Measurements from ENCODE around the gene ATXN1.
"Not testable (repeated sequence)": the region's sequence is repeated elsewhere in the genome, so short reads cannot be mapped to it uniquely, and the experiment has no call there.

The ATXN1 gene

DNA sequence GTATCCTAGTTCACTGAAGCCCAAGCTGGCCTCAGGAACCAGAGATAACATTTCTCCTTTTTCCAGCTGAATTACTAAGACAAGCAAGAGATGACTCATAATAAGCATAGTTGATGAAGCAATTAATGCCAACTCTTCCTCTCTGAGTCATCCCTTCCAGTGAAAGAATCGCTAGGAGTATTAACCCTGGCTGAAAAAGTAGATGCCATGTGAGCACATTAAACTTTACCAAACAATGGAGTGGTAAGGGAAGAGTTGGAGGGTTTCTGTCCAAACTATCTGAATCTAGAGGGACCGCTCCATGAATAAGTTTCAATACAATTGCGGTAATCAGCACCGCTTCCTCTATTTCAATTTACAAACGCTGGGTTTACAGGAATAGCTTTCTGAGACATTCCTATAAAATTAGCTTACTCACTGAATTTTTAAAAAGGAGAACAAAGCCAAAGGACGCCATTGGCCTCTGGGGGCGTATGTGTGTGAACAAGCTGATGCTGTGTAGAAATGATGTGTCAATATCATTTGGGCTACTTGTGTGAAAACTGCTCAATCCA is 48.3 kb downstream of the ATXN1 start:
- no peaks in the 10 kb centered on the region for H3K36me3 ChIP-seq (ENCODE audit: insufficient read depth)
- H3K79me2 ChIP-seq (ENCODE audit: insufficient read depth, low read depth) = peaks cover 4% of the 10 kb centered on the region; the same call in 1 of the 2 replicates
- no peak overlapping the region for H3K4me3 ChIP-seq (IDR thresholded peaks at IDR 0.05; ENCODE audit: insufficient read depth, low read depth, low read length)
- no peak overlapping the region for H3K27ac ChIP-seq
- H3K4me1 ChIP-seq (ENCODE audit: low read depth, poor library complexity, severe bottlenecking) = no peaks in the 10 kb centered on the region
- no peak overlapping the region for H3K9ac ChIP-seq
- no peak overlapping the region for H2AFZ ChIP-seq (ENCODE audit: low read depth)
- no peak overlapping the region for H3K4me2 ChIP-seq
- no peaks in the 10 kb centered on the region for H4K20me1 ChIP-seq (ENCODE audit: insufficient read depth)
- TF ChIP-seq CTCF (conservative IDR thresholded peaks at IDR 0.05; ENCODE audit: low read depth, low read length) = no peak
- no peaks in the 10 kb centered on the region for H3K27me3 ChIP-seq (ENCODE audit: insufficient read depth, low read depth)

GRCh38 chr6:16712255-16712930 is 48.9 kb downstream of the ATXN1 start:
- no peak overlapping the region for H3K4me2 ChIP-seq
- no peaks in the 10 kb centered on the region for H3K4me1 ChIP-seq (ENCODE audit: low read depth, poor library complexity, severe bottlenecking)
- H3K27ac ChIP-seq = no peak overlapping the region
- no peak for TF ChIP-seq CTCF (conservative IDR thresholded peaks at IDR 0.05; ENCODE audit: low read depth, low read length)
- no peaks in the 10 kb centered on the region for H4K20me1 ChIP-seq (ENCODE audit: insufficient read depth)
- peaks cover 7% of the 10 kb centered on the region; the same call in 1 of the 2 replicates for H3K79me2 ChIP-seq (ENCODE audit: insufficient read depth, low read depth)
- H2AFZ ChIP-seq (ENCODE audit: low read depth) = no peak overlapping the region
- H3K9ac ChIP-seq = no peak overlapping the region
- H3K36me3 ChIP-seq (ENCODE audit: insufficient read depth) = no peaks in the 10 kb centered on the region
- no peak overlapping the region for H3K4me3 ChIP-seq (IDR thresholded peaks at IDR 0.05; ENCODE audit: insufficient read depth, low read depth, low read length)
- no peaks in the 10 kb centered on the region for H3K27me3 ChIP-seq (ENCODE audit: insufficient read depth, low read depth)

- no peaks in the 10 kb centered on the region for H3K36me3 ChIP-seq (ENCODE audit: insufficient read depth)
- H3K4me2 ChIP-seq = no peak overlapping the region
- H3K27me3 ChIP-seq (ENCODE audit: insufficient read depth, low read depth) = no peaks in the 10 kb centered on the region
- no peak overlapping the region for H3K9ac ChIP-seq
- H4K20me1 ChIP-seq (ENCODE audit: insufficient read depth) = no peaks in the 10 kb centered on the region
- peaks cover 7% of the 10 kb centered on the region; the same call in 1 of the 2 replicates for H3K79me2 ChIP-seq (ENCODE audit: insufficient read depth, low read depth)
- no peak for TF ChIP-seq CTCF (conservative IDR thresholded peaks at IDR 0.05; ENCODE audit: low read depth, low read length)
- H2AFZ ChIP-seq (ENCODE audit: low read depth) = no peak overlapping the region
- no peak overlapping the region for H3K27ac ChIP-seq
- no peak overlapping the region for H3K4me3 ChIP-seq (IDR thresholded peaks at IDR 0.05; ENCODE audit: insufficient read depth, low read depth, low read length)
- no peaks in the 10 kb centered on the region for H3K4me1 ChIP-seq (ENCODE audit: low read depth, poor library complexity, severe bottlenecking)
These were observed 49.6 kb downstream of the ATXN1 start for GRCh38 chr6:16711546-16712254.

DNA sequence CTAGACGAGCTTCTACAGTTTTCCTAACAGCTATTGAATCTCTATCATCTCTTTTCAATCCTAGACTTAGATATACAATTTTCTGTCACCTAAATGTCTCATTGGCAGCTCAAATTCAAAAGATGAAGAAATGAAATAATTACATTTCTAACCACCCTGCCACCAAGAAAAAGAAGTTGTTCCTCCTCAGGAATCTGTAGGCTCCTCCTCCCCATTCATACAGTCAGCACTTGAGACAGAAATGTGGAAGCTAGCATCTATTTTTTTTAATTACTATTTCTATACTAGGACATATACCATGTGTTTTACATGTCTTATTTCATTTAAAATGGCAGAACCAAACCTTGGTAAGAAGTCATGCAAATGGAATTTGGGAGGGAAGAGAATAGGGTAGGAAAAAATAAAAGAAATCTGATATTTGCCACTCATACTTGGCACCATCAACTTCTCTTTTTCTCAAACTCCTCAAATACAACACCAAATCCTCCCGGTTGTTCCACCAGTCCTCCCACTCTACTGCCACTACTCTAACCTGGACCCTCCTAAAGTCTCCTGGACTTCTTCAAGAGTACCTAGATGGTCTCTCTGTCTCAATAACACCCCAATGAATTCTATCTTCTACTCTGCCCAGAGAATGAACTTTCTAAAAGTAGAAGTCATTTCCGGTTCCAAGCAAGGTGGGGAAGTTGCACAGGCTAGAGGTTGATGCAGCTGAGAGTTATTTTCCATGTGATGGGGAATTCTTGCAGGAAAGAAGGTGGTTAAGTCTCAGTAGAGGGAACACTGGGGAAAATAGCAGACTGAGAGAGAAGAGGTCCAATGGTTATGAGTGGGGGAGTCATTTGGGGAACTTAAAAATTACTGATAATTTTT is 54.1 kb downstream of the ATXN1 start:
- peaks cover 7% of the 10 kb centered on the region; the same call in 1 of the 2 replicates for H3K79me2 ChIP-seq (ENCODE audit: insufficient read depth, low read depth)

GRCh38 chr6:16706491-16706890 is 54.8 kb downstream of the ATXN1 start:
- H3K27ac ChIP-seq; H3K4me1 ChIP-seq (ENCODE audit: low read depth, poor library complexity, severe bottlenecking); H3K4me3 ChIP-seq (IDR thresholded peaks at IDR 0.05; ENCODE audit: insufficient read depth, low read depth, low read length); H3K9ac ChIP-seq; H3K27me3 ChIP-seq (ENCODE audit: insufficient read depth, low read depth); H4K20me1 ChIP-seq (ENCODE audit: insufficient read depth); H3K36me3 ChIP-seq (ENCODE audit: insufficient read depth); H2AFZ ChIP-seq (ENCODE audit: low read depth); H3K4me2 ChIP-seq; H3K79me2 ChIP-seq (ENCODE audit: insufficient read depth, low read depth): not testable (repeated sequence)

More for the DNA sequence above, 54.1 kb downstream of the ATXN1 start:
- Histone ChIP-seq H3K9ac (no peak overlapping the region), H2AFZ (ENCODE audit: low read depth) (no peak overlapping the region), H3K4me1 (ENCODE audit: low read depth, poor library complexity, severe bottlenecking) (no peaks in the 10 kb centered on the region), H3K4me2 (no peak overlapping the region), H3K27me3 (ENCODE audit: insufficient read depth, low read depth) (no peaks in the 10 kb centered on the region), H3K27ac (no peak overlapping the region), H3K4me3 (IDR thresholded peaks at IDR 0.05; ENCODE audit: insufficient read depth, low read depth, low read length) (no peak overlapping the region), H3K36me3 (ENCODE audit: insufficient read depth) (no peaks in the 10 kb centered on the region), H4K20me1 (ENCODE audit: insufficient read depth) (no peaks in the 10 kb centered on the region)
- TF ChIP-seq CTCF (conservative IDR thresholded peaks at IDR 0.05; ENCODE audit: low read depth, low read length) = no peak

Data from KMS-11 (cell line).